Stimulated activated CD4-positive, alpha-beta T cell treated with anti-CD3 and anti-CD28 coated beads, Interleukin-4, amount 100 ng/mL, for 48 hours (primary cell): ENCODE results near the gene GAS2.

Experiments used
- DNase-seq, 2 donors: peaks; one replicate each; pipeline ENCODE4 v3.0.0-alpha.2; 2020; ENCODE audit warnings: low read depth in 2 of 2

Gene GAS2

DNA sequence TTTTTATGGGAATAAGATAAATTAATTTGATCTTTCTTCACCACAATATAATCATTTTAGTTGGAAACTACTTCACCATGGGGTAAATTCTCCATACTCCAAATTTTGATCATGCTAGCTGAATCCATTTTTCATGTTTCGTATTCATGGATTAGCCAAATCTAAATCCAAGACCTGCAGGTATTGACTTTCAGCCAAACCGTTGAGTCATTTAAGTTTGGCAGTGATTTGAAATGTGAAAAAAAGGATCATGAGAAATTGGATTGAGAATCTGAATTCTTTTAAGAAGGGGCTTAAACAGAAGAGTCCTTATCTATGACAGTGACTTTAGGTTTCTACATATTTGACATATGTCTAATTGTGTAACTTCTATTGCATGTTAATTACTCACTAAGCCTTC lies 5.3 kb downstream of the GAS2 start:
- DNase-seq: no peak

DNA sequence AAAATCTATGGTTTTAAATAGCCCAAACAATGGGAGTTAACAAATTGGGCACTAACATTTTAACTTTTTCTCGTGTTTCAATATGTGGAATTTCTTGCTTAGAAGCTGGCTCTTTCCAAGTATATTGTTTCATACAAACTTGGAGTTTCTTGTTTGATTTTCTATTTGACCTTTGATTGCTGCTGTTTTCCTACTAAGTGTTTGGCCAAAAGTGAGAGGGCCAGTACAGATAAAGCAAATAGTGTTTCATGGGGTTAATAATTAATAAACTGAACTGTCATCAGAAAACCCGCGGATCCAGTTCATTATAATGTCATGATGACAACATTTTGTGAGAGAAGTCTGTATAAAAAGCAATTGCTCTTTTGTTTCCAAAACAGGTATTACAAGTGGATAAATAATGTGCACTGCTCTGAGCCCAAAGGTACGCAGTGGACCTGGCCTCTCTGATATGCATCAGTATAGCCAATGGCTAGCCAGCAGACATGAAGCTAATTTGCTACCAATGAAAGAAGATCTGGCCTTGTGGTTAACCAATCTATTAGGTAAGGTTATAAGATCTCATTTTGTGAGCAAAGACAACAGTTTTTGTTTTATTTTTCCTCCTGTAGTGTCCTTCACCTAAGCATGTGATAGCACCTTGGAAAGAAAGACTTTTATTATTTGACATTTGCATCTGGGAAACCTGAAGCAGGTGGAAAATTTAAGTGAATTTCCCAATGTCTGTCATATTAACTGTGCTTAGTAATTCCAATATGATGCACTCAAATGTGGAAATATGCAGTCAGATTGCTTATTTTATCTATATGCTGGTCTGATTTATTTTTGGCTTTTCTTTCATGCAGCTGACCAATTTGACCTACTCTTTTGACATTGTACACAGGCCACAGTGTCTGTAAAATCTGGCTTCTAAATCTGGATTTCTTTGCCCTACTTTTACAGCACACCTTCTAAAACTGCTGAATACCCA lies 8.3 kb downstream of the GAS2 start:
- no peak for DNase-seq

DNA sequence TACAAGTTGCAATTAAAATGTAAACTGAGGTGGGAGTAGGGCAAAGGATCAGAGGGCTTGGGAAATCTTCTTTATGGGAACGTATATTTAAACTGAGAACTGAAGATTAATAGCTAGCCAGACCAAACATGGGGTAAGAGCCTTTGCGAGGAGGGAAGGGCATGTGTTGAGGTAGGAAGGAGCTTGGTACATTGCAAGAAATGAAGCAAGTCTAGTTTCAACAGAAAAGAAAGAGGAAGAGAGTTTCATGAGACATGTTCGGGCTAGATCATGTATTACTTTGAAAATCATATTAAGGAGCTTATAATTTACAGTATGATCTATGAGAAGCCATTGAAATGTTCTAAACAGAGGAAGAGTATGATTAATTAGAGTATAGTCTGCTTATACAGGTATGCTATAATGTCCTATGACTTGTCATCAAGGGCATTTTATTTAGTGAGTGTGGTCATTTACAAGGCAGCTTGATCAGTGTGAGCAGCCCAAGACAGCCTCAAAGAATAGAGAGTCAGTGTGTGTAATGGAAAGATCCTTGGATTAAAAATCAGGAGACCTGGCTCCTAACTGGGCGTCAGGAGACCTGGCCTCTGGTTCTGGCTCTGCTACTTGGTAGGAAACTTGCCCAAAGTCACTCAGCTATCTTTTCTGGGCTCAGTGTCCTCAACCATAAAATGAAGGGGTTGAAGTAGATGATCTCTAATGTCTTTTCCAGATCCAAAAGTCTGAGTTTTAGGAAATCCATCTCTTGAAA lies 10.9 kb downstream of the GAS2 start:
- DNase-seq: no peak

DNA sequence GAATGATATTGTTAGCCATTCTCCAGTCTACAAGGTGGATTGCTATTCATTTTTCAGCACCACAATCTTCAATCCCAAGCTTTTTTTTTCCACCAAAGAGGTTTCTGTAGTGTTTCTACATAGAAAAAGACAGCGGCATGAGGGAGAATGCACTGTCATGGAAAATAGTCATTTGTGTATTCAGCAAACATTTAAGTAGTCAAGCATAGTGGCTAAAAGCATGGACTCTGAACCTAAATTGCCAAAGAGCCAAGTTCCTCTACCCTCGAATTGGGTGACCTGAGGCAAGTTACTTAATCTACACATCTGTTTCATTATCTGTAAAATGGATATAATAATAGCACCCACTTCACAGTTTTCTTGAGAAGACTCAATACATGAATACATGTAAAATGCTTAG lies 14.2 kb downstream of the GAS2 start:
- DNase-seq: no peak

DNA sequence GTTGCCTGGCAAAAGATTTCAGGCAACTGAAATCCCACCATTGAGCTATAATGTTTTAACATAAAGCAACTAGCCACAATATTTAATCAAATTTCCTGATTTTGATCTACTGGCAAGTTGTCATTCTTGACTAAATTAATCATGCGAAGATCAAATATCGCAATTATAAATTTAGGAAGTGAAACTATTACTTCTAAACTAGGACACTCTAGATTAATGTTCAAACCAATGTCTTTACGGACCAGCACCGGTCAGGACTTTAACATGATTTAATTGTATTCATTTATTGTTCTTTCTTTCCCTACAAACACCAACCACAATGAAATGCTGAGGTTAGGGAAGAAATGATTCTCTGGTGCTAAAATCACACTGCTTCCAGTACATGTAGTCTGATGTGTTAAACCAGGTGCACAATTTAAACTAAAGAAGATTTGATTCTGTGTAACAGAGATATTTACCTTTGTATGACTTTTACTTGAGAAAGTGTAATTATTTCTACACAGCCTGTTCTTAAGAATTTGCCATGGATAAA lies 14.9 kb downstream of the GAS2 start:
- DNase-seq: no peak

DNA sequence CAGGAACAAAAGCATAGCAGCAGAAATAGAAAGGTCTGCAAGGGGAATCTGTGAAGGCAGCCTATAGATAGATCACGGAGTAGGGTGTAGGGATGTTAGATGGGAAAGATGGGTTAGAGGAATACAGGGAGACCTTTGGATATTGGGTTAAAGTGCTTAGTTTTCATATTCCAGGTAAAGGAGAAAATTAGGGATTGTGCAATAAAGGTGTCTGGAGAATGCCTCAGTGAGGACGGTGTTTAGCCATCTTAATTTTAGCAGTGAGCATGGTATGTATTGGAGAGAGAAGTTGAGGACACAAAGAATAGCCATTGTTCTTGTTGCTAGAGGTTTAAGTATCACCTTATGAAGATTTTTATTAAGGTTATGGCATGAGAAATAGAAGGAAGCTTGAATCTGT lies 17.7 kb downstream of the GAS2 start:
- DNase-seq: no peak

DNA sequence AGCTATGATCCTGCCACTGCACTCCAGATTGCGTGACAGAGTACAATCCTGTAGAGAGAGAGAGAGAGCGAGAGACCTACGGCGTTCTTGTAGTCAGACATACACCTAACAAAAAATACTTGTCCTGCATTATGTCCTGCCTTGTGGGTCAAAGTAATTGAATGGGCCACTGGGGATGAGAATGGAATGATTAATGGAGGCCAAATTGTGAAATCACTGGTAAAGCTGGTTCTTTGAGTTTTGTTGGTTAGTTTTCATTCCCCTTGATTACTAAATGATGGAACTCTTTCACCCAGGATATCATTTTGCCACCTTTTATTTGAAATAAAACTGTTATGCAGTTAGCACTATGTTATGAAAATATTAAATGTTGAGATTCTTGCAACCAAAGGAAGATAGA lies 18.7 kb downstream of the GAS2 start:
- DNase-seq: no peak

DNA sequence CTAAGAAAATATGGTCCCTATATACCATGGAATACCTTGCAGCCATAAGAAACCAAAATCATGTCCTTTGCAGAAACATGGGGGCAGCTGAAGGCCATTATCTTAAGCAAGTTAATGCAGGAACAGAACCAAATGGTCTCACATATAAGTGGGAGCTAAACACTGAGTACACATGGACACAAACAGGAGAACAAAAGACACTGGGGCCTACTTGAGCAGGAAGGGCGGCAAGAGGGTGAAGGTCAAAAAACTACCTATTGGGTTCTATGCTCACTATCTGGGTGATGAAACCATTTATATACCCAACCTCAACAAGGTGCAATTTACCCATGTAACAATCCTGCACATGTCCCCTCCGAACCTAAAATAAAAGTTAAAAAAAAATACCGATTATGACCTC lies 22.5 kb downstream of the GAS2 start:
- DNase-seq: no peak

DNA sequence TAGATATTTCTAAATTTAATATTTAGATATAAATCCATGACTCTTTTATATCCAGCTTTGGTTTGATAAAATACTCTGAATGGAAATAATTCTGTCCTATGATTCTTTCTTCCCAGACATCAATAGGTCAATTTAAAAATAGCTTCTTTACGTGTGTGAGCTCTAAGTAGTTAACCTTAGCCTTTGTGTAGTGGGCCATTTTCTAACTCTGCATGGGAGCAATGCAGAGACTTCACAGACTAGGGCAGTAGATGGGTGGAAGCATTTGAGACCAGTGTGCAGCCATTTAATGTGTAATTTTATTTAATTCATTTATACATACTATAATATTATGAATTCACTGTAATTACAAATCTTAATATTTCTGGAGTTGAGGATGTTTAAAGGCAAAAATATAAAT lies 23.8 kb downstream of the GAS2 start:
- no peak for DNase-seq

DNA sequence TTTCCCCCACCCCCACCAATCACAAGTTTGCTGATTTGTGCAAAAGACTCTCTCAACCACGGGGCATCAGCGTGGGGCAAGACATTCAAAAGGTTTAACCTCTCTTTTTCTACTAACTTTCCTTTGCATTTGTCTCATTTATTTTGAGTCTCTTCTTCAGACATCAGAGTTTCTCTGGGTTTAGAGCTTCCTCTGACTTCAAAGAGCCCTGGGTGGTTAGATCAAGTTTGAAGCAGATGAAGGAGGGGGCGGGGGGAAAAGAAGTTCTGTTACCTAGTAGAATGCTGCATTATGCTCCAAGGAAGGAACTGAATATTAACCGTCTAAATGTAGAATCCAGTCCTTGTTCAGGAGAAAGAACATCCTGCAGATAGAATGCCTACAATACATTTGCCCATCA lies 24.5 kb downstream of the GAS2 start:
- DNase-seq: no peak

DNA sequence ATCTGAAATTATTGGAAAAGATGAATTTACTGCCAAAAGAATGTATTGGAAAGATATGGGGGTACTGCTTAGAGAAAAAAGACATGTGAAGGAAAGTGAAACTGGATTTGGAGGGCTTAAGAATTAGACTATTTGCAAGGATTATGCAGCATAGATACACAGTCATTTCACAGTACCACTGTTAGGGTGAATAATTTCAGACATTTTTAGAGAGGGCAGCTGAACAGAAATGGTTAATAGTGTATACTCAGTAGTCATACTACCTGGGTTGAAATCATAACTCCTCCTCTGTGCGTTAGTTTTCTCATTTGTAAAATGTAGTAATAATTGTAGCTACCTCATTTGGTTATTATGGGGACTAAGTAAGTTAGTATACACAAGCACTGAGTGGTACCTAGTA lies 33.0 kb downstream of the GAS2 start:
- no peak for DNase-seq

DNA sequence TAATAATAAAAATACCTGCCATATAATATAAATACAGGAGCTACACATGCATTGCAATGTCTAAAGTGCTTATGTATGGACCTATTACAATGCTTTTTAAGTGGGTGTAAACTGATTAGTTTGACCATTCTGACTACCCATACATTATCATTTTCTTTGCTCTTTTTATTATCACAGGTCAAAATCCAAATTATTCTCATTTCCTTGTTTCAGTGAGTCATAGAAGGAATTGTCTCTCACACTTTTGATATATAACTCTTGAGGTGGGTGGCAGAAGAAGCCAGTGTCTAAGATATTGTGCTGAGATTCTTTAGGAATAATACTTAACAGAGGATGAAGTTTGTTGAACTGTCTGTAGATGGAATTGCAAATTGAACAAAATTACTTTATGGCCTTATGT lies 35.6 kb downstream of the GAS2 start:
- no peak for DNase-seq

DNA sequence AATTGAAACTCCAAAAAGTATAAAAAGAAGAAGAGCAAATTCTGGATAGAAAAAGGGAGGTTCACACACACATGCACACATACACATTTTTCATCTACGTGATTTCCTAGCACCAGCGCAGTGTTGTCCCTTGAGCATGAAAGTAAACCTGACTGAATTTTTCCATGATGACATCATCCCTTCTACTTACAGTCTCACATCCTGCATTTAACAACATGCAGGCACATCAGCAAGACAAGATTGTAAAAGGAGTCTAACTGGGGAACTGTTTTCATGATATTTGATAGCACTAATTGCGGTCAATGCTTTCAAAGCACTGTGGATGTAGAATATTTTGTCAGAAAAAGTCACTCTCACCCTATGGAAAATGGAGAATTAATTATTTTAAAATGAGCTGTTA lies 36.6 kb downstream of the GAS2 start:
- DNase-seq: no peak

DNA sequence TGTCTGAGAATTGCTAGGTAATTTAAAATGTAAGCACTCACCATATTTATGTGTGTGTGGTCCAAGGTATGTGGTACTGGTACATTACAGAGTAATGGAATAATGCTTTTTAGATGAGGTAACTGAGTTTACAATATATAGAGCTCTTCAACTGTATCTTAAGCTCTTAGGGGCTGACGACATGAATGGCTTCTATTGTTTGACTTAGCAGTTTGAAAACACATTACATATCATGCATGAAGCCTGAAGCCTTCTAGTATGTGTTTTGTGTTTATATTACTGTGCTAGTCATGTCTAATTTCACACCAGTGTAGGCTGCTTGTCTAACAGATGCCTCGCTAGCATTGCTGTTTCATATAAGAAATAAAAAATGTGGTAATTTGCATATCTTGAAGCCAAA lies 37.2 kb downstream of the GAS2 start:
- DNase-seq: no peak

DNA sequence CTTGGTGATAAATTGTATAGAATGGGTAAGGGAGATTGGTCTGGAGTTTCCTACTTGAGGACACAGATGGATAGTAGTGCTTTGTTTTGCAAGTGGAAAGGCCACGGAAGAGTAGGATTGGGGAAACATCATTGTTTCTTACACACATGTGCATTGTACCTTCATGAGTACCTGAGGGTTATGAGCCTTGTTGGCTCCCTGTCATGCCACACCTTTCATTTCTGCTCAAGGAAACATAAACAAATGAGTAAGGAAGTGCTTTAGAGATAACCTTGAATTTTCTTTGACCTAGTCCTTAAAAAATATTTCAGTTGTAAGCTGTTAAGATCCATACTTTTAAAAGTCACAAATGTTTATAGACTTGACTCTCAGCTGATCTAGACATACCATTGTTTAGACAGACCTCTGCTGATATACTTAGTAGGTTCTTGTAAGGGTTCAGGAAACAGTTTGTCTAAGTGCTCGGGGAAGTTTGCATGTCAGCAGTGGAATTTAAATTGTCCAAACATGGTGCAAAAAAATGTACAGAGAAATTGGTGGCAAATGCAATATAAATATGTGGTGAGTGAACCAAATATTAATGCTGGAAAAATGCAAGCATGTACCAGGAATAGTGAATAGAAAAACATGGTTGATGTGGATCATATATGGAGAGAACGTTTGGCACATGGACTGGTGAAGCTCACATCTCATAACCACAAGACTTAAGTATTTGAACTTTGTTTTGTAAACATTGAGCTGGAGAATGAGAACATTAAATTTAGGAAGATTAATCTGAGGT lies 40.9 kb downstream of the GAS2 start:
- no peak for DNase-seq

DNA sequence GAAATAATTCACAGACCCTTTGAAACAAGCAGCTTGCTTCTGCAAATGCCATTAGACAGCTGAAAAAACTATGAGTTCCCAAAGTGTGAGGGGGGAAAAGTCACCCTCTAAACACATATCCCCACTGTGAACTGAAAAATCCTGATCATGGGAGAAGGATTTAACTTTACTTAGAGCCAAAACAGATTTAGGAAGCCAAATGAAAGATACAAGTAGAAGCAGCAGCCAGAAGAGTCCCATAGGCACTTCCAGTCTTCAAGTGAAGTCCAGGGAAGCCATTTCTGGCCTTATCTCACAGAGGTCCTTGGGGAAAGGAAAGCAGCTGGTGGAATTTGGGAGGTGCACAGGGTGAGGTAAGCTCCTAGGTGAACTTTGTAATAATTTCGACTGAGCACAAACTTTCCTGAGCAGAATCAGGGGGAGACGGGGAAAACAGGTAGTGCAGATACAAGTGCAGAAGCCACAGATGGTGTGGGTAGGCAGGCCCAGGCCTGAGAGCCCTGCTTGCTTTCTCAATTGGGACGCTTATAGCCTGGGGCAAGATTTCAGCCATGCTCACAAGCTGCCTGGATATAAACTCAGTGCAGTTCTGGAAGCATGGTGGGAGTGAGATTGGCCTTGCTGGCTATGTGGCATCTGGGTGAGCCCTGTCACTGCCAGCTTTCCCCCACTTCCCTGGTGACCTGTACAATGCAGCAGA lies 44.8 kb downstream of the GAS2 start:
- no peak for DNase-seq

DNA sequence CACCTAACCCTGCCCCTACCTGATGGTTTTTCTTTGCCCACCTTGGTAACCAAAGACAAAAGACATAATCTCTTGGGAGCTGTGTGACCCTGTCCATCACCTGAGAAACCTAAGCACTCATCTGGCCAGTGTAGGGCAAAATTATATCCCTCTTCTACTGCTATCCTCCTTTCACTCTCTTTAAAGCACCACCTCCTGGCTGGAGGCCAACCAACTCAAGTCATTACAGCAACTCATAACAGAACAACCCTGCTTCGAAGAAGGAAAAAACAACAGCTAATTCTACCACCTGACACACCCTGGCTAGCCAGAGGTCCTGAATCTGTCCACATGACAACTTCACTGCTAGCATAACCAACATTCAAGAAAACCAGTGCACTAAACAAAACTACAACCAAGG lies 45.5 kb downstream of the GAS2 start:
- no peak for DNase-seq

DNA sequence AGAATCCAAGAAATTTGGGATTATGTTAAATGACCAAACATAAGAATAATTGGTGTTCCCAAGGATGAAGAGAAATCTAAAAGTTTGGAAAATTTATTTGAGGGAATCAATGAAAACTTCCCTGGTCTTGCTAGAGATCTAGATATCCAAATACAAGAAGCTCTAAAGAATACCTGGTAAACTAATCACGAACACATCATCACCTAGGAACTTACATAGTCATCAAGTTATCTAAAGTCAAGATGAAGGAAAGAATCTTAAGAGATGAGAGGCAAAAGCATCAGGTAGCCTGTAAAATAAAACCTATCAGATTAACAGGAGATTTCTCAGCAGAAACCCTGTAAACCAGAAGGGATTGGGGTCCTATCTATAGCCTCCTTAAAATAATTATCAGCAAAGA lies 46.9 kb downstream of the GAS2 start:
- no peak for DNase-seq

DNA sequence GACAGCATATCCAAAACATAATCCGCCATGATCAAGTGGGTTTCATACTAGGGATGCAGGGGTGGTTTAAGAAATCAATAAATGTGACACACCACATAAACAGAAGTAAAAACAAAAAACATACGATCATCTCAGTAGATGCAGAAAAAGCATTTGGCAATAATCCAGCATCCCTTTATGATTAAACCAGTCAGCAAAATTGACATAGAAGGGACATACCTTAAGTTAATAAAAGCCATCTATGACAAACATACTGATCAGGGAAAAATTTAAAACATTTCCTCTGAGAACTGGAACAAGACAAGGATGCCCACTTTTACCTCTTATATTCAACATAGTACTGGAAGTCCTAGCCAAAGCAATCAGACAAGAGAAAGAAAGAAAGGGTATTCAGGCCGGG lies 49.6 kb downstream of the GAS2 start:
- no peak for DNase-seq

DNA sequence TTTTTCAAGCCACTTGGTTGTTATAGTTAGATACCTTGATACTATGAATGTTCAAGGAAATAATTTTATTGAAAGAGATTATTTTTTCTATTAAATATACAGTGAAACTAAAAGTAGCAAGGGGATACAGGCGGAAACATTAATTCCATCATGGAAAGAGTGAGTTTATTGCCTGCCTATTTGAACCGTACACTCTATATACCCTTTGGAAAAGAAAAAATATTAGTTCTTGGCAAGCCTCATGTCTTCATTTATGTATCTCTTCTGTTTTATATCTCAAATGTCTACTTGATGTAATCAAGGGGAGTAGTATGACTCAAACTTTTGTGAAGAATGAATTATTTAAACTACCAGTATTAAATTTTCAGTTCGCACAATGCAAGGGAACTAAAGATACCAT lies 54.0 kb downstream of the GAS2 start:
- DNase-seq: no peak

DNA sequence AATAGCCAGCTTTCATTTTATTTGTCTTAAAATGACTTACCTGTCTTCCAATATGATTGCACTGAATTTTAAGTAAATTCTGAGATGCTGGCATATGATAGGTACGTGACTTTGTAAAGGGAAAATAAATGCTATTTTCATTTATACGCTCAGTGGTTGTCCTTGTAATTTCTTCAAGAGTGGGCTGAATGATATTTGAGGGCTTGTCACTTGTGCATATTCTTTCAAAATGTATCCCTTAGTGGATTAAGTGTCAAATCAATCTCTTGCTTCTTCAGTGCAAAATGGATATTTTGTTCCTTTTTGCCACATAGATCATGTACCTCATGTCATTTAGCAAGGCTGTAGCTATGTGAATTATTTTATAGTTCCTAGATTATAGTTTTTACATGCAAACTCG lies 56.9 kb downstream of the GAS2 start:
- no peak for DNase-seq

DNA sequence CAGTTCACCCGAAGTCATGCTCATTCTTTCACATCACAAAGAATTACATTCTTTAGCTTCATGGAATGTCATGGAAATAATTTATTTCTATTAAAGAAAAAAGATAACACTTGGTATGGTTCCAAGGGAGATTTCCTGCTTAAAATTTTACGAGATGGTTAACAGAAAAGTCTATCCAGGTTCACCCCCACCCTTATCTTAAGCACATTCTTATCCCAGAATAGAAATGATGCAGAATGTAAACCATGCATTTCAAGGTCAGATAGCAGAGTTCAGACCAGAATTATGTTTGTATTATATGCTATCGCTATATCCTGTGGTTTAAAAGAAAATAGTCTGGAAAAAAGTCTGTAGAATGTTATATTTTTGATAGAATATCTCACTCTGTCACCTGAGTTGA lies 58.7 kb downstream of the GAS2 start:
- no peak for DNase-seq
